Lower leg skin (tissue), 3 donors: ENCODE data around the gene CPEB4.

ENCODE experiments used
- POLR2A ChIP-seq, 2 donors: fragments of 450-650 bp; IDR thresholded peaks; one replicate each; pipeline ENCODE4 v1.6.1; 2016 to 2017; ENCODE audit warnings: antibody characterized with exemption in 2 of 2, mild to moderate bottlenecking in 1 of 2, moderate library complexity in 1 of 2
- TF ChIP-seq, protein P1 (sequence below), 3 donors: fragments of 450-650 bp; IDR thresholded peaks; one replicate each; pipeline ENCODE4 v1.5.1; 2016; ENCODE audit warnings: antibody characterized with exemption in 3 of 3, mild to moderate bottlenecking in 3 of 3, moderate library complexity in 2 of 3

DNA sequence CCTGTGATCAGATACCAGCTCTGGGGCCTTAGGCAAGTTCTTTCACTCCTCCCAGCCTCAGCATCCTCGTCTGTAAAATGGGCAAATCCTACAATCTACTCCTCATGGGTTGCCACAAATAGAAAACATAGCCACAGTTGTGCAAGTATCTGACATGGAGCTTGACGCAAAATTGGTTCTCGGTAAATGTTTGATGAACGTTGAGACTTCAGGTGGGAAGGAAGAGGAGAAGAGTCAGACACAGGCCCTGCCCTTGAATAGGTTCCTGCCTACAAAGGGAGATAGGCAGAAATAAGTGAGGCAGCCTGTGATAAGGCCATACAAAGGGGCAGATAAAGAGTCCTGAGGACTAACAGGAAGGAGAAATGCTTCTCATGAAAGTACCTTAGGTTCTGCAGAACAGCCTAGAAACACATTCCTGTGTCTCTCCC lies 26.1 kb upstream of the CPEB4 start:
- TF ChIP-seq, protein P1, sequence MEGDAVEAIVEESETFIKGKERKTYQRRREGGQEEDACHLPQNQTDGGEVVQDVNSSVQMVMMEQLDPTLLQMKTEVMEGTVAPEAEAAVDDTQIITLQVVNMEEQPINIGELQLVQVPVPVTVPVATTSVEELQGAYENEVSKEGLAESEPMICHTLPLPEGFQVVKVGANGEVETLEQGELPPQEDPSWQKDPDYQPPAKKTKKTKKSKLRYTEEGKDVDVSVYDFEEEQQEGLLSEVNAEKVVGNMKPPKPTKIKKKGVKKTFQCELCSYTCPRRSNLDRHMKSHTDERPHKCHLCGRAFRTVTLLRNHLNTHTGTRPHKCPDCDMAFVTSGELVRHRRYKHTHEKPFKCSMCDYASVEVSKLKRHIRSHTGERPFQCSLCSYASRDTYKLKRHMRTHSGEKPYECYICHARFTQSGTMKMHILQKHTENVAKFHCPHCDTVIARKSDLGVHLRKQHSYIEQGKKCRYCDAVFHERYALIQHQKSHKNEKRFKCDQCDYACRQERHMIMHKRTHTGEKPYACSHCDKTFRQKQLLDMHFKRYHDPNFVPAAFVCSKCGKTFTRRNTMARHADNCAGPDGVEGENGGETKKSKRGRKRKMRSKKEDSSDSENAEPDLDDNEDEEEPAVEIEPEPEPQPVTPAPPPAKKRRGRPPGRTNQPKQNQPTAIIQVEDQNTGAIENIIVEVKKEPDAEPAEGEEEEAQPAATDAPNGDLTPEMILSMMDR (IDR thresholded peaks at IDR 0.05): no peak
- no peak for TF ChIP-seq POLR2A (IDR thresholded peaks at IDR 0.05)
